SW480 (cell line): Measurements from ENCODE around the gene ZNF562.

ENCODE experiments used
- DNase-seq: peaks from one replicate; pipeline ENCODE4 v3.0.0-alpha.2; 2016; ENCODE audit warnings: low spot score

The ZNF562 gene

DNA sequence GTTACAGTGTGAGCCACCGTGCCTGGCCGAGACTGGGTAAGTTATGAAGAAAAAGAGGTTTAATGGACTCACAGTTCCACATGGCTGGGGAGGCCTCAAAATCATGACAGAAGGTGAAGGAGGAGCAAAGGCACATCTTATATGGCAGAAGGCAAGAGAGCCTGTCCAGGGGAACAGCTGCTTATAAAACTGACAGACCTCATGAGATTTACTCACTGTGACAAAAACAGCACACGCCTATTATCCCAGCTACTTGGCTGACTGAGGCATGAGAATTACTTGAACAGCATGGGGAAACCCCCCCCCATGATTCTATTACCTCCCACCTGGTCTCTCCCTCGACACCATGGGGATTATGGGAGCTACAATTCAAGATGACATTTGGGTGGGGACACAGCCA, 30.4 kb downstream of the ZNF562 start:
- no peak for DNase-seq

DNA sequence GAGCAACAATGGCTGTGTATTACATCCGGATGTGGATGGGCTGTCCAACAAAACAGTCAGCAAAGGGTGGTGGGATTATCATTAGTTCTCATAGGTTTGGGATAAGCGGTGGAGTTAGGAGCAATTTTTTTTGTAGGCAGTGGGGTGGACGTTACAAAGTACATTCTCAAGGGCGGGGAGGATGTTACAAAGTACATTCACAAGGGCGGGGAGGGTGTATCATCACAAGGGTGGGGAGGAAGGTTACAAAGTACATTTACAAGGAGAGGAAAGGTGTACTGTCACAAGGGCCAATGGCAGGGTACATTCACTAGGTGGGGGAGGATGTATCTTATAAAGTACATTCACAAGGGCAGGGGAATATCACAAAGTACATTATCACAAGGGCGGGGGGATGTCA, 33.1 kb downstream of the ZNF562 start:
- no peak for DNase-seq

DNA sequence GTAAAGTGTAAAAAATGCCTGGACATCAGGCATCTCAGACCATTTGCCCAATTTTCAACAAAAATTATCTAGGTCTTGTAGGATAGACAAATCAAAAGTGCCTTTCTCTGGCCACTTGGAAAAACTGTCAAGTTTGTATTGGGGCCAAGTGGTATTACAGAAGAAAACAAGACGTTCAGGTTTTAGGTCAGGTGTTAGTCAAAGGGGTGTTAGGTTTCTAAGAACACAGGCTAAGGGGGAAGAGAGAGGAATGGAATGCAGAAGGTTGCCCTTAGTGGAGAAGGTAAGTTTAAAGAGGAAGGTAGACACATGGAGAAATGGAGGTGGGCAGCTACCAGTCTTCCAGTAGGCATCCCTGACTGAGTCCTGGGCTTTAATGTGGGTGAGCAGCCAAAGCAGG, 33.9 kb downstream of the ZNF562 start:
- no peak for DNase-seq

DNA sequence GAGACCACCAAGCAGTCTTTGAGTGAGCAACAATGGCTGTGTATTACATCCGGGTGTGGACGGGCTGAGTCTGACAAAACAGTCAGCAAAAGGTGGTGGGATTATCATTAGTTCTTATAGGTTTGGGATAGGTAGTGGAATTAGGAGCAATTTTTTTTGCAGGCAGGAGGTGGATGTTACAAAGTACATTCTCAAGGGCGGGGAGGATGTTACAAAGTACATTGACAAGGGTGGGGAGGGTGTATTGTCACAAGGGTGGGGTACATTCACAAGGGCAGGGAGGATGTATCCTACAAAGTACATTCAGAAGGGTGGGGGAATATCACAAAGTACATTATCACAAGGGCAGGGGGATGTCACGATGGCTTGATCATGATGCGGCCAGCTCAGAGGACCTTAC, 38.9 kb downstream of the ZNF562 start:
- DNase-seq: no peak

DNA sequence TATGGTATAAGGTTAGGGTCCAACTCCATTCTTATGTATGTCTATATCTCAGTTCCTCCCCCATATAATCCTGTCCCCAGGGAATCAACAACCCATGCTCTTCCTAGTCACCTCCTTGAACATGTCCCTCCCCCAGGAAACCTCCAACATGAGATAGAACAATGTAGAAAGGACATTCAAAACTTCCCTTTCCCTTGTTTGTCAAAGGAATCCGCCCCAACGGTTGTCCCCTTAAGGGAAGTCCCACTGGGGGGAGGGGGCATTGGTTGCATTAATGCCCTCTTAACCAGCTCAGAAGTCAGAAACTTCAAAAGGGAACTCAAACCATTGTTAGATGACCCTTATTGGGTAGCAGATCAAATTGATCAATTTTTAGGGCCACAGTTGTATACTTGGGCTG, 47.0 kb downstream of the ZNF562 start:
- no peak for DNase-seq

DNA sequence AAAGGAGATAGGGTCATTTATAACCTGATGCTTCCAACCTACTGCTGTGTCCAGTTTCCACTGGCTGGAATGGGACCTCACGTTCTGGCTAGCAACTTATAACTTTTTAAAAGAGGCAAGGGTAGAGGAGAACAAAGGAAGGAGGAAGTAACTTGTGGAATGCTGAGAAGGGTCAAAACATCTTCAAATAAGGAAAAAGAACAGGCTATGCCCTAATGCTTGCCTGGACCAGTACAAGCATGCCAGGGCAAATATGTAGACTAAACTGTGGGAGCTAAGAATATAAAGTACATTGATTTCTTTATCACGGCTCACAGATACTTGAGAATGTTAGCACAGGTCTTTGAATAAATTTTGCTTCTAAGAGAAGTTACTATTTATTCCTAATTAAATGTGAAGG, 52.4 kb downstream of the ZNF562 start:
- DNase-seq: no peak

DNA sequence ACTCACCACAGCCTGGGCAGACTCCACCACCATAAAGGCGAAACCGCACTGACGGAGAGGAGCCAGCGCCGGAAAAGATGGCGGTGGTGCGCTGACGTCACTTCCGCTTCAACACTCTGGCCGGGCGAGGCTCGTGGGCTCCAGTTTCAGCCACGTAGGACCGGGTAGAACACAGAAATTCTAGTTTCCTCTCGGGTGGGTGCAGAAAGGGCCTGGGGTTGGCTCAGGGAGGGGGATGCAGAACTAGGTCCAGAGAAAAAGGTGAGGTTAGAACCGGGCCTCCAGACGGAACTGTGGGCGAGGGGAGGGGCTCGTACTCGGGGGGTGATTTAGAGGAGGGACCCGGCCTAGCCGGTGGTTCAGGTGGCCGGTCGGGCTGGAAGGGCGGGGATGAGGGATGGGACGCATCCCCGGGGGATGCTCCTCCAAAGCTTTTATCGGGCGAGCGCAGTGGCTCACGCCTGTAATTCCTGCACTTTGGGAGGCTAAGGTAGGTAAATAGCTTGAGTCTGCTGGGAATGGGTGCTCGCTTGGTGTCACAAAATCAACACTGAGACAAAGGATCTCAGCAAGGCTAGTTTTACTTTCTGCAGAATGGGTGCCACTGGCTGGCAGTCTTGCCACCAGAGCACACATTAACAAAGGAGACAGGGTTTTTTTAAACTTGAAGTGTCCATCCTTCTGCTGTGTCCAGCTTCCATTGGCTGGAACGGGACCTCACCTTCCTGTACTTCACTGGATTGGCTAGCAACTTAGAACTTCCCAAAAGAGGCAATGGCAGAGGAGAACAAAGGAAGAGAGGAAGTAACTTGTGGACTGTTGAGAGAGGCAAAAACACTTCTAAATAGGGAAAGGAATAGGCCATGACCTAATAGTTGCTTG, 53.5 kb downstream of the ZNF562 start, which contains the start of gene ZNF561:
Gene ZNF561 (minus strand): TSS at position 77 of the 882 bp plus-strand sequence. CDS start 1,776 bp downstream, outside the sequence.
- DNase-seq: peak; percentile 83

DNA sequence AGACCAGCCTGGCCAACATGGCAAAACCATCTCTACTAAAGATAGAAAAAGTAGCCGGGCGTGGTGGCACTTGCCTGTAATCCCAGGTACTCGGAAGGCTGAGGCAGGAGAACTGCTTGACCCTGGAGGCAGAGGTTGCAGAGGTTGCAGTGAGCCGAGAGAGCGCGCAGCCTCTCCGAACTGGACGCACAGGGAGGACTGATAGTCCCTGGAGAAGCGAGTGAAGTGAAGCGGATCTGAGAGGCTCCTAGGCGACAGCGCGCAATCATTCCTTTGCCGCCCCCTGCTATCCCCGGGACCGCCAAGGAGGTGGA, 54.1 kb downstream of the ZNF562 start:
- no peak for DNase-seq

DNA sequence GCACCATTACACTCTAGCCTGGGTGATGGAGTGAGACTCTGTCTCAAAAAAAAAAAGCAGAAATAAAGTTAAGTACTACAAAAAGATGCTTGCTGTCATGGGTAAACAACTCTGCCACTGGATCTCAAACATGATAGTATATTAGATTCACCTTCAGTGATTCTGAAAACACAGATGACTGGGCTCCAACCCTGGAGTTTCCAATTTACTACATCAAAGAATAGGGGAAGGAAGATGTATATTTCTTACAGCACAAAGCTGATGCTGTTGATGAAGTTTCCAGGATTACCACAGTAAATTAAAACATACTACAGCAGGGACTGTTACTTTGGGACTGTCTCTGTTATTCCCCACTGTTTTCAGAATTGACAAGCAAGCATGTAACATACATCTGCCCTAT, 59.1 kb downstream of the ZNF562 start:
- no peak for DNase-seq

DNA sequence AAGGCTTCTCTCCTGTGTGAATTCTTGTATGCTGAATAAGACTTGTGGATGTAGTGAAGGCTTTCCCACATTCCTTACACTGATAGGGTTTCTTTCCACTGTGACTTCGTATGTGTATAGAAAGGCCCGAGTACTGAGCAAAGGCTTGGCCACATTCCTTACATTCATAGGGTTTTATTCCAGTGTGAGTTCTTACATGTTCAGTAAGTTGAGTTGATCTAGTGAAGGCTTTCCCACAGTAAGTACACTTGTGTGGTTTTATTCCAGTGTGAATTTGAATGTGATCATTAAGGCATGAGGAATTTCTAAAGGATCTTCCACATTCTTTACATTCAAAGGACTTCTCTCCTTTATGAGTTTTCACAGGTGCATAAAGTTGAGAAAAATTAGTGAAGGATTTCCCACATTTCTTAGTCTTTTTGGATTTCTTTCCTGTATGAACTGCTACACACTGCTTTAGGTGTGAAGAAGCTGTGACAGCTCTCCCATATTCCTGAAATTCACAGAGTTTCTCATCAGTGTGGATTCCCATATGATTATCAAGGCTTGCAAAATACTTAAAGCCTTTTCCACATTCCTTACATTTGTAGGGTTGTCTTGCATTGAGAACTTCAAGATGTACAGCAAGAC, 64.3 kb downstream of the ZNF562 start:
- no peak for DNase-seq

DNA sequence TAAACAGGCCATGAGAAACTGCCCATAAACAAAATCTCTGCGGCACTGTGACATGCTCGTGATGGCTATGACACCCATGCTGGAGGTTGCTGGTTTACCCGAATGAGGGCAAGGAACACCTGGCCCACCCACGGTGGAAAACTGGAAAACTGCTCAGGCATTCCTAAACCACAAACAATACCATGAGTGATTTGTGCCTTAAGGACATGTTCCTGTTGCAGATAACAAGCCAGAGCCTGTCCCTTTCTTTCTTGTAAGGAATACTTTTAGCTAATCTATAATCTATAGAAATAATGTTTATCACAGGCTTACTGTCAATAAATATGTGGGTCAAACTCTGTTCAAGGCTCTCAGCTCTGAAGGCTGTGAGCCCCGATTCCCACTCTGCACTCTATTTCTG, 66.0 kb downstream of the ZNF562 start:
- DNase-seq: no peak

DNA sequence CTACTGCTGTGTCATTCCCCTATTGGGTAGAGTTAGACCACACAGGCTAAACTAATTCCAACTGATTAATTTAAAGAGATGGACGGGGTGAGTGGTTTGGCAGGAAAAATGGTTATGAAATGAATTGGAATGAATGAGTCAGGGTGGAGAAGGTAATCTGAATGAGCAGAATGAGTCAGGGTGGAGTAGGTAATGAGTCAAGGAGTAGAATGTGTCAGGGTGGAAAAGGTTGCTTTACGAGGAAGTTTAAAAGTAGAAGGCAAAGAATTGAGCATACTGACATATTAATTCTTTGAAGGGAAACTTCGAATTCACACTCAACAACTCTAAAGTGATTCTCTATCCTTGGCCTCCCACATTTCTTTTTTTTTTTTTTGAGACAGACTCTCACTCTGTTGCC, 77.9 kb downstream of the ZNF562 start:
- no peak for DNase-seq
